ENCODE results near the gene KRT3. TPM values are rescaled to one million over a fixed set of nuclear protein-coding genes. Genes with fewer than 3 reads are reported as not detected.

Gene KRT3
- total and polyA plus RNA-seq, 9 of the 15 experiments (the other 6 are each of a cell fraction or from before 2014, with no cell fraction given) = not detected

DNA sequence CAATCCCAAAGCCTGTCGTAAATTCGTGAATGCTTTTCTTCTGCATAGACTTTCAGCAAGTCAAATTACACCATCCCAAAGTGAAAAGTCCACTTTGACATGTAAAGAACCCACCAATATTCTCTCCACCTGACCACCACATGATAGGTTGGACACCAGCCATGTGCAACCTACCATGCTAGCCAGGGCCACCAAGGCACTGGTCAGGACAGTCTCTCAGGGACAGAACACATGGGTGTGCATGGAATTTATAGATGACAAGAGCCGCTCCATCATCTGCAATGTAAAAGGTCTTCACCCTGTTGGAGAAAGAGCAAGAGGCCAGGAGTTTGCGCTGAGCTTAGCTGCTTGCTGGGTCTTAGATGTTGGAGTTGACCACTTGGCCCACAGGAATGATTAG lies 13.4 kb downstream of the KRT3 start:
- Histone ChIP-seq H3K27ac (ENCODE audit: extremely low read depth, low read depth, low read length) (no peak overlapping the region), H3K79me2 (ENCODE audit: control insufficient read depth, insufficient read depth, low read length) (no peaks in the 10 kb centered on the region), H3K27me3 (ENCODE audit: control insufficient read depth in 2 of 2, insufficient read depth in 2 of 2, low read length in 2 of 2) (peaks cover 26 to 46% of the 10 kb centered on the region in 2 experiments), H3K9me3 (replicated peaks; ENCODE audit: control insufficient read depth, insufficient read depth, low read depth, low read length) (no peaks in the 10 kb centered on the region), H2AFZ (ENCODE audit: low read depth, low read length) (no peak overlapping the region), H3K36me3 (ENCODE audit: control insufficient read depth, insufficient read depth, low read length) (no peaks in the 10 kb centered on the region), H3K9me1 (ENCODE audit: control insufficient read depth, insufficient read depth, low read length) (no peaks in the 10 kb centered on the region), H3K4me1 (replicated peaks in 1 of 2; ENCODE audit: control insufficient read depth in 2 of 2, insufficient read depth in 2 of 2, low read length in 2 of 2) (no peaks in the 10 kb centered on the region), H3K9ac (ENCODE audit: insufficient read depth in 1 of 2, low read depth in 2 of 2, low read length in 2 of 2) (no peak overlapping the region), H4K20me1 (replicated peaks; ENCODE audit: control insufficient read depth, insufficient read depth, low read length) (no peaks in the 10 kb centered on the region; the same call in 1 of the 2 replicates), H3K4me2 (ENCODE audit: insufficient read depth, low read length) (no peak overlapping the region), H3K4me3 (no peak overlapping the region)
- ATAC-seq (no peak), FAIRE-seq (no peak), DNase-seq (ENCODE audit: extremely low read depth in 1 of 4, low spot score in 3 of 4) (no peak)
- CTCF ChIA-PET (ENCODE audit: low intra/inter-chr PET ratio) = no interaction called here
- intact Hi-C loops (cut with micrococcal nuclease) = no loop called here
- POLR2A ChIA-PET = interaction anchor here (0.7 to 1.6 kb wide), 2 partner anchors 11 to 41 kb away, joined by 3 to 4 read pairs; no protein-coding TSS in a partner anchor
- 0% methylated on average over 4 of the region's 4 CpGs for WGBS (ENCODE audit: insufficient coverage, low coverage, missing lambda C conversion rate)
- in situ Hi-C loops (cut with MboI) = no loop called here
- no TSS peak for BruUV-seq (replicated peaks)
- TF ChIP-seq SMARCB1 (IDR thresholded peaks at IDR 0.05; ENCODE audit: insufficient read length, low read depth) (no peak), NFATC3 (IDR thresholded peaks at IDR 0.05) (no peak), MAFK (IDR thresholded peaks at IDR 0.05; ENCODE audit: low read length) (no peak), ETV6 (IDR thresholded peaks at IDR 0.05; ENCODE audit: borderline replicate concordance in 1 of 2, low read depth in 2 of 2, low read length in 1 of 2) (no peak), ETV6 (CRISPR knock-in tag; IDR thresholded peaks at IDR 0.05; ENCODE audit: borderline replicate concordance) (no peak)
- TF ChIP-seq, protein P1, sequence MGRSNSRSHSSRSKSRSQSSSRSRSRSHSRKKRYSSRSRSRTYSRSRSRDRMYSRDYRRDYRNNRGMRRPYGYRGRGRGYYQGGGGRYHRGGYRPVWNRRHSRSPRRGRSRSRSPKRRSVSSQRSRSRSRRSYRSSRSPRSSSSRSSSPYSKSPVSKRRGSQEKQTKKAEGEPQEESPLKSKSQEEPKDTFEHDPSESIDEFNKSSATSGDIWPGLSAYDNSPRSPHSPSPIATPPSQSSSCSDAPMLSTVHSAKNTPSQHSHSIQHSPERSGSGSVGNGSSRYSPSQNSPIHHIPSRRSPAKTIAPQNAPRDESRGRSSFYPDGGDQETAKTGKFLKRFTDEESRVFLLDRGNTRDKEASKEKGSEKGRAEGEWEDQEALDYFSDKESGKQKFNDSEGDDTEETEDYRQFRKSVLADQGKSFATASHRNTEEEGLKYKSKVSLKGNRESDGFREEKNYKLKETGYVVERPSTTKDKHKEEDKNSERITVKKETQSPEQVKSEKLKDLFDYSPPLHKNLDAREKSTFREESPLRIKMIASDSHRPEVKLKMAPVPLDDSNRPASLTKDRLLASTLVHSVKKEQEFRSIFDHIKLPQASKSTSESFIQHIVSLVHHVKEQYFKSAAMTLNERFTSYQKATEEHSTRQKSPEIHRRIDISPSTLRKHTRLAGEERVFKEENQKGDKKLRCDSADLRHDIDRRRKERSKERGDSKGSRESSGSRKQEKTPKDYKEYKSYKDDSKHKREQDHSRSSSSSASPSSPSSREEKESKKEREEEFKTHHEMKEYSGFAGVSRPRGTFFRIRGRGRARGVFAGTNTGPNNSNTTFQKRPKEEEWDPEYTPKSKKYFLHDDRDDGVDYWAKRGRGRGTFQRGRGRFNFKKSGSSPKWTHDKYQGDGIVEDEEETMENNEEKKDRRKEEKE (IDR thresholded peaks at IDR 0.05; ENCODE audit: borderline replicate concordance in 1 of 2, control insufficient read depth in 1 of 2, low read depth in 2 of 2, low read length in 1 of 2) = no peak
